ENCODE data around the gene ENDOD1. TPM values are rescaled to one million over a fixed set of nuclear protein-coding genes. Genes with fewer than 3 reads are reported as not detected.

ENDOD1 gene
- total RNA-seq, 1 donor from 2014 or later: 38.4 TPM

- H3K4me3 ChIP-seq (ENCODE audit: low read depth, low read length): no peak overlapping the region
- DNase-seq (ENCODE audit: low read depth): no peak
- no peak for TF ChIP-seq CTCF (IDR thresholded peaks at IDR 0.05; ENCODE audit: insufficient read depth, low read length, poor library complexity, severe bottlenecking)
- no peaks in the 10 kb centered on the region for H3K36me3 ChIP-seq (ENCODE audit: control insufficient read depth, insufficient read depth, low read length)
- H3K27me3 ChIP-seq (ENCODE audit: control insufficient read depth, insufficient read depth, low read length): no peaks in the 10 kb centered on the region
Measured at GRCh38 chr11:95155385-95155784, 65.7 kb downstream of the ENDOD1 start.

- no peak for DNase-seq (ENCODE audit: low read depth)
- H3K4me3 ChIP-seq (ENCODE audit: low read depth, low read length): no peak overlapping the region
- H3K27me3 ChIP-seq (ENCODE audit: control insufficient read depth, insufficient read depth, low read length): no peaks in the 10 kb centered on the region
- TF ChIP-seq CTCF (IDR thresholded peaks at IDR 0.05; ENCODE audit: insufficient read depth, low read length, poor library complexity, severe bottlenecking): no peak
- H3K36me3 ChIP-seq (ENCODE audit: control insufficient read depth, insufficient read depth, low read length): no peaks in the 10 kb centered on the region
Measured at GRCh38 chr11:95156133-95156721, 66.6 kb downstream of the ENDOD1 start.

- no peaks in the 10 kb centered on the region for H3K36me3 ChIP-seq (ENCODE audit: control insufficient read depth, insufficient read depth, low read length)
- no peak for TF ChIP-seq CTCF (IDR thresholded peaks at IDR 0.05; ENCODE audit: insufficient read depth, low read length, poor library complexity, severe bottlenecking)
- H3K27me3 ChIP-seq (ENCODE audit: control insufficient read depth, insufficient read depth, low read length): no peaks in the 10 kb centered on the region
- H3K4me3 ChIP-seq (ENCODE audit: low read depth, low read length): no peak overlapping the region
- no peak for DNase-seq (ENCODE audit: low read depth)
Measured at GRCh38 chr11:95156916-95157541, 67.4 kb downstream of the ENDOD1 start.

GRCh38 chr11:95157824-95158223 is 68.2 kb downstream of the ENDOD1 start:
- no peak for TF ChIP-seq CTCF (IDR thresholded peaks at IDR 0.05; ENCODE audit: insufficient read depth, low read length, poor library complexity, severe bottlenecking)
- Histone ChIP-seq H3K27me3 (ENCODE audit: control insufficient read depth, insufficient read depth, low read length) (no peaks in the 10 kb centered on the region), H3K36me3 (ENCODE audit: control insufficient read depth, insufficient read depth, low read length) (no peaks in the 10 kb centered on the region), H3K4me3 (ENCODE audit: low read depth, low read length) (no peak overlapping the region)
- no peak for DNase-seq (ENCODE audit: low read depth)

GRCh38 chr11:95161248-95161647 is 71.6 kb downstream of the ENDOD1 start:
- Histone ChIP-seq H3K27me3 (ENCODE audit: control insufficient read depth, insufficient read depth, low read length) (no peaks in the 10 kb centered on the region), H3K4me3 (ENCODE audit: low read depth, low read length) (no peak overlapping the region), H3K36me3 (ENCODE audit: control insufficient read depth, insufficient read depth, low read length) (no peaks in the 10 kb centered on the region)
- no peak for DNase-seq (ENCODE audit: low read depth)
- no peak for TF ChIP-seq CTCF (IDR thresholded peaks at IDR 0.05; ENCODE audit: insufficient read depth, low read length, poor library complexity, severe bottlenecking)

GRCh38 chr11:95163106-95163505 is 73.5 kb downstream of the ENDOD1 start:
- H3K27me3 ChIP-seq (ENCODE audit: control insufficient read depth, insufficient read depth, low read length): no peaks in the 10 kb centered on the region
- no peak for DNase-seq (ENCODE audit: low read depth)
- H3K4me3 ChIP-seq (ENCODE audit: low read depth, low read length): no peak overlapping the region
- H3K36me3 ChIP-seq (ENCODE audit: control insufficient read depth, insufficient read depth, low read length): no peaks in the 10 kb centered on the region
- no peak for TF ChIP-seq CTCF (IDR thresholded peaks at IDR 0.05; ENCODE audit: insufficient read depth, low read length, poor library complexity, severe bottlenecking)

Measured in kidney epithelial cell (primary cell).